ENCODE results near the gene TNFRSF1B.

Gene TNFRSF1B

DNA sequence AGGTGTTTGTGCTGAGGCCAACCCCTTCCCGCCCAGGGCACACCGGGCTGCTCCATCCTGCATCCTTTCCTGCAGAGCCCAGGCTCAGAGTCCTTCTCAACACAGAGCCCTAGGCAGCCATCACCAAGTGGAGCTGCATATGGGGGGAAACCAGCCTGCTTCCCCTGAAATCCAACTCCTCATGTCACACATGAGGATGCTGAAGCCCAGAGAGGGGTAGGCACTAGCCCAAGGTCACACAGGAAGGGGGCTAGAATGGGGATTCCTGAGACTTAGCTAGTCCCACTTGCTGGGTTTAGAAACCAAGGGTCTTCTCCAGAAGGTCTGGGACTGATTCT lies 5.5 kb upstream of the TNFRSF1B start:
- TF ChIP-seq, protein P1, sequence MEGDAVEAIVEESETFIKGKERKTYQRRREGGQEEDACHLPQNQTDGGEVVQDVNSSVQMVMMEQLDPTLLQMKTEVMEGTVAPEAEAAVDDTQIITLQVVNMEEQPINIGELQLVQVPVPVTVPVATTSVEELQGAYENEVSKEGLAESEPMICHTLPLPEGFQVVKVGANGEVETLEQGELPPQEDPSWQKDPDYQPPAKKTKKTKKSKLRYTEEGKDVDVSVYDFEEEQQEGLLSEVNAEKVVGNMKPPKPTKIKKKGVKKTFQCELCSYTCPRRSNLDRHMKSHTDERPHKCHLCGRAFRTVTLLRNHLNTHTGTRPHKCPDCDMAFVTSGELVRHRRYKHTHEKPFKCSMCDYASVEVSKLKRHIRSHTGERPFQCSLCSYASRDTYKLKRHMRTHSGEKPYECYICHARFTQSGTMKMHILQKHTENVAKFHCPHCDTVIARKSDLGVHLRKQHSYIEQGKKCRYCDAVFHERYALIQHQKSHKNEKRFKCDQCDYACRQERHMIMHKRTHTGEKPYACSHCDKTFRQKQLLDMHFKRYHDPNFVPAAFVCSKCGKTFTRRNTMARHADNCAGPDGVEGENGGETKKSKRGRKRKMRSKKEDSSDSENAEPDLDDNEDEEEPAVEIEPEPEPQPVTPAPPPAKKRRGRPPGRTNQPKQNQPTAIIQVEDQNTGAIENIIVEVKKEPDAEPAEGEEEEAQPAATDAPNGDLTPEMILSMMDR (IDR thresholded peaks at IDR 0.05; ENCODE audit: low read depth, low read length): no peak
- H3K4me3 ChIP-seq (ENCODE audit: low read depth, low read length): no peak overlapping the region

DNA sequence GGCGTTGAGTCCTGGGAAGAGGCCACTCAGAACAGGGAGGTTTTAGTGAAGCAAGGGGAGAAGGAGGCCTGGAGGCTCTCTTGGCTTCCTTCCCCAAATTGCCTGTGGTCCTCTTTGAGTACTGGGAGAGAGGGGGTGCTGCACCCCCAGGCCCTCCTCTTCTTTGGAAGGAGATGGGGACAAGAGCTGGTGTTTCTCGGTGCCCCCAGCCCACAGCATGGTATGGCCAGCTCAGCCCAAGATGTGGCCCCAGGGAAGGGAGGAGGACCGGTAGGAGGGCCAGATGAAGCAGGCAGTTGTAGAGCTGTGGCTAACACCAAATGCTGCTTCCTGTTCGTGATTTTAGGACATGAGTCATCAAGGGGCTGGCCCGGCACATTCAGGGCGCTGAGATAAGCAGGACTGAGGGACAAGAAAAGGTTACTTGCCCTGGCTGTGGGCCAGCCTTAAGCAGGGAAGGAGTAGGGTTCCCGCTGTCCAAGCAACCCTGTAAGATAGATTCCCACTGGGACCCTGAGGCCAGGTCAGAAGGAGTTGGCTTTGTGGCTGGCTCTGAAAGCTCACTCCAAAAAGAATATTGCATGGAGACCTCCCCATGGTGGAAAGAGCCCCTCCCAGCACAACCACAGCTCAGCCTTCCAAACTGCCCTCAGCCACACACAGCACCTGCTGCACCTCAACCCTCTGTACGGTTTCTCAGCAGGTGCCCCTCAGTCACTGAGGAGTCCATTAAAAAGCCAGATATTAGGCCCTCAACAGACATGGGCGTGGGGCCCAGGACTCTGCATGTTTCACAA lies 4.9 kb upstream of the TNFRSF1B start:
- H3K4me3 ChIP-seq (ENCODE audit: low read depth, low read length): no peak overlapping the region
- TF ChIP-seq, protein P1 (IDR thresholded peaks at IDR 0.05; ENCODE audit: low read depth, low read length): no peak

DNA sequence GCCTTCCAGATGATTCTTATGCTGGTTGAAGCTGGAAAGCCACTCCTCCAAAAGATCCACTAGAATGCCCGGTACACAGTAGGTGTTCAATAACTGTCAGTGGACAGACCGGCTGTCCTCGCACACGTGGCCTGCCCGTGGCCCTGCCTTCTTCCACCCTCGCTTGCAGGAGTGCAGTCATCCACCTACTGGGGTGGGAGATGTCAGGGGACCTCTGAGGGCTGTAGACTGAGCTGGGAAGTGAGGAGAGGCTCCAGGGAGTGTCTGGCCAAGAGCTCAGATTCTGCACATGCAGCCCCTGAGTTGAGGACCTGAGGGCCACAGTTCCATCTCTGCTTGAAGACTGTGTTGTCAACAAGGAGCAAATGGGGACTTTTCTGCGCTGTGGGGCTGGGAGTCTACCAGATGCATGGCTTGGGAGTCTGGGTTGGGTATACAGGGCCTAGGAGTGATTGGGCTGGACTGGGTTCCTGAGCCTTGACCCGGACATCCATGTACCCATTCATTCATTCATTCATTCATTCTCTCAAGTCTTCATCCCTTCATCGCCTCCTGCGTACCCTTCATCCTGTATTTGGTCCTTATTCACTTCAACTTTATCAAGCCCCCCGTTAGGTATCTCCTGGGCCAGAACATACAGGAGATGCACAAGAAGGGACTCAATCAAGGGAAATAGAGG lies 4.2 kb upstream of the TNFRSF1B start:
- TF ChIP-seq, protein P1 (IDR thresholded peaks at IDR 0.05; ENCODE audit: low read depth, low read length): no peak
- H3K4me3 ChIP-seq (ENCODE audit: low read depth, low read length): no peak overlapping the region

DNA sequence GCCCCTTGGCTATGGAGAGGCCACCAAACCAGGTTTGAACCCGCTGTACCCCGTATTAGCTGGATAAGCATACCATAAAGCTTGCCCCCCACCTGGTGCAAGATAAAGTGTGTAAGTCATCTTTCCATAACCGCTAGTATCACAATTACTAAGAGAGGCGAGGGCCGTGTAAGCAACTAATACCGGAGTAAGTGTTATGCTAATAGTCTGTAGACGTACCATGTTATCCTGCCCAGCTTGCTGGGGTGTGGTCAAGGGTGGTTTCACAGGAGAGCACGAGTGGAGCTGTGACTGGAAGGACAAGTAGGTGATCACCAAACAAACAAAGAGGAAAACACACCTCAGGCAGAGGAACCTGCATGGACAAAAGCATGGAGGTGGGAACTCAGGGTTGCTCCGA lies 3.6 kb upstream of the TNFRSF1B start:
- no peak overlapping the region for H3K4me3 ChIP-seq (ENCODE audit: low read depth, low read length)
- TF ChIP-seq, protein P1 (IDR thresholded peaks at IDR 0.05; ENCODE audit: low read depth, low read length): no peak

DNA sequence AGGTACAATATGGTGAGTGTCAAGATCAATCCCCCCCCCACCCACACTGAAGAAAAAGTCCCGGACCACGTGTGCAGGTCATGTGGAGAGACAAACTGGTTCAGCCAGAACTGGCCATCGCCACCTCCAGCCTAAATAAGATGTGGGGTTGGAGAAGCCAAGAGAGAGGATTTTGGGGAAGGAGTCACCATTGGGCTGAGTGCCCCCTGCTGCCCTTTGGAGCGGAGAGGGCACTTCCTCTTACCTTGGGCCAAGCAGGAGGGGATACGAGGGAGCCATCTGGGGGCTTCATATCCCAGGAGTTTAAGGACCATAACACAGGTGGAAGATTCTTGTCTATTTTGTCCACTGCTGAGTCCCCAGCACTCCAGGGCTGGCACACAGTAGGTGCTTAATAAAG lies 2.6 kb upstream of the TNFRSF1B start:
- no peak overlapping the region for H3K4me3 ChIP-seq (ENCODE audit: low read depth, low read length)
- TF ChIP-seq, protein P1 (IDR thresholded peaks at IDR 0.05; ENCODE audit: low read depth, low read length): no peak

DNA sequence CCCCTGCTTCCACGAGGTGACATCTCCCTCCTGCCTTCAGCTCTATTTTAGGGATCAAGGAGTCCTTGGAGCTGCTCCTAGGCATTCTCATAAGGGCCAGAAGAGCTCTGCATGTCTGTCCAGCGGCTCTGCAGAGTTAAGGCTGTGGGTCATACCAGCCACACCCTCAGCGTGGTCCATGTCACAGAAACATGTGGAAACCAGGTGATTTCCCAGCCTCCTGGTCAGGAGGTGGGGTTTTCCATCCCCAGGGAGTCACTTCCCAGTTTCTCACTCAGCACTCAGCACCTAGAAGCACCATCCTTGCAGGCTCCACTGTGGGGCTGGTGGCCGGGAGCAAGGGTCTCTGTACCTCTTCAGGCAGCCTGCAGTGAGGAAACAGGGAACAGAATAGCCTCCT lies 1.4 kb upstream of the TNFRSF1B start:
- TF ChIP-seq, protein P1 (IDR thresholded peaks at IDR 0.05; ENCODE audit: low read depth, low read length): no peak

More for the DNA sequence above, 1.4 kb upstream of the TNFRSF1B start:
- H3K4me3 ChIP-seq (ENCODE audit: low read depth, low read length): no peak overlapping the region
